Activated T-cell treated with anti-CD3 and anti-CD28 coated beads for 24 hours (primary cell): ENCODE data around the gene TAF4B.
"Not testable (repeated sequence)": the region's sequence is repeated elsewhere in the genome, so short reads cannot be mapped to it uniquely, and the experiment has no call there.

Source experiments
- DNase-seq: peaks from one replicate; pipeline ENCODE4 v3.0.0-alpha.2; 2020; ENCODE audit warnings: low read depth

Gene TAF4B

GRCh38 chr18:26381555-26381954 is 155.3 kb downstream of the TAF4B start:
- DNase-seq, result not testable (repeated sequence)

GRCh38 chr18:26383454-26384270 is 157.4 kb downstream of the TAF4B start:
- no peak for DNase-seq

- no peak for DNase-seq
Observed at GRCh38 chr18:26386002-26386401, 159.8 kb downstream of the TAF4B start.

GRCh38 chr18:26386441-26386840 is 160.2 kb downstream of the TAF4B start:
- DNase-seq, result no peak

- DNase-seq, result no peak
Observed at GRCh38 chr18:26394047-26394654, 167.9 kb downstream of the TAF4B start.

GRCh38 chr18:26397019-26397418 is 170.8 kb downstream of the TAF4B start:
- no peak for DNase-seq

GRCh38 chr18:26403491-26403890 is 177.2 kb downstream of the TAF4B start:
- no peak for DNase-seq

- no peak for DNase-seq
Observed at GRCh38 chr18:26405190-26405801, 179.1 kb downstream of the TAF4B start.

- no peak for DNase-seq
Observed at GRCh38 chr18:26406324-26406723, 180.1 kb downstream of the TAF4B start.

- DNase-seq, result no peak
Observed at GRCh38 chr18:26406854-26407517, 180.7 kb downstream of the TAF4B start.

GRCh38 chr18:26407736-26408601 is 181.7 kb downstream of the TAF4B start:
- no peak for DNase-seq

GRCh38 chr18:26409091-26409490 is 182.8 kb downstream of the TAF4B start:
- DNase-seq, result no peak

- DNase-seq, result no peak
Observed at GRCh38 chr18:26414901-26415440, 188.7 kb downstream of the TAF4B start.

GRCh38 chr18:26415631-26416030 is 189.4 kb downstream of the TAF4B start:
- DNase-seq, result no peak

- DNase-seq, result no peak
Observed at GRCh38 chr18:26416652-26417150, 190.5 kb downstream of the TAF4B start.

- no peak for DNase-seq
Observed at GRCh38 chr18:26417190-26417589, 190.9 kb downstream of the TAF4B start.

- DNase-seq, result no peak
Observed at GRCh38 chr18:26418225-26418624, 192.0 kb downstream of the TAF4B start.

GRCh38 chr18:26419746-26420145 is 193.5 kb downstream of the TAF4B start:
- DNase-seq, result no peak

- no peak for DNase-seq
Observed at GRCh38 chr18:26421503-26421902, 195.3 kb downstream of the TAF4B start.

GRCh38 chr18:26421931-26422330 is 195.7 kb downstream of the TAF4B start:
- no peak for DNase-seq

GRCh38 chr18:26422472-26423162 is 196.4 kb downstream of the TAF4B start:
- DNase-seq, result no peak
